ENCODE measurements around the gene TMOD2. TPM values are rescaled to one million over a fixed set of nuclear protein-coding genes. Genes with fewer than 3 reads are reported as not detected.

The TMOD2 gene
- total RNA-seq, 2 donors from 2014 or later: 2.4 to 8.9 TPM

GRCh38 chr15:51765751-51766150 lies 14.4 kb downstream of the TMOD2 start:
- intact Hi-C loops (cut with DNase I): no loop called here
- Histone ChIP-seq H3K9me3 (no peaks in the 10 kb centered on the region), H3K4me1 (replicated peaks) (no peaks in the 10 kb centered on the region), H3K27me3 (replicated peaks; ENCODE audit: insufficient read depth) (no peaks in the 10 kb centered on the region), H3K36me3 (no peaks in the 10 kb centered on the region), H3K4me3 (no peak overlapping the region), H3K27ac (no peak overlapping the region)
- DNase-seq (ENCODE audit: low spot score): no peak
- TF ChIP-seq POLR2AphosphoS5 (IDR thresholded peaks at IDR 0.05) (no peak), CTCF (IDR thresholded peaks at IDR 0.05) (no peak), POLR2A (IDR thresholded peaks at IDR 0.05) (no peak)
- 78% methylated on average over 7 of the region's 7 CpGs for WGBS

- H3K4me1 ChIP-seq (replicated peaks): no peaks in the 10 kb centered on the region
- H3K9me3 ChIP-seq: no peaks in the 10 kb centered on the region
- H3K4me3 ChIP-seq: no peak overlapping the region
- no peak overlapping the region for H3K27ac ChIP-seq
- intact Hi-C loops (cut with DNase I): no loop called here
- H3K36me3 ChIP-seq: no peaks in the 10 kb centered on the region
- TF ChIP-seq CTCF (IDR thresholded peaks at IDR 0.05) (no peak), POLR2AphosphoS5 (IDR thresholded peaks at IDR 0.05) (no peak), POLR2A (IDR thresholded peaks at IDR 0.05) (no peak)
- no peaks in the 10 kb centered on the region for H3K27me3 ChIP-seq (replicated peaks; ENCODE audit: insufficient read depth)
- DNase-seq (ENCODE audit: low spot score): no peak
- 91% methylated on average over 1 of the region's 1 CpG for WGBS
These were observed 14.9 kb downstream of the TMOD2 start for GRCh38 chr15:51766341-51766740.

GRCh38 chr15:51768018-51768417 lies 16.6 kb downstream of the TMOD2 start:
- 68% methylated on average over 9 of the region's 9 CpGs for WGBS
- intact Hi-C loops (cut with DNase I): no loop called here

GRCh38 chr15:51770902-51771301 lies 19.5 kb downstream of the TMOD2 start:
- 72% methylated on average over 3 of the region's 3 CpGs for WGBS
- Histone ChIP-seq H3K27me3 (replicated peaks; ENCODE audit: insufficient read depth) (no peaks in the 10 kb centered on the region), H3K27ac (no peak overlapping the region), H3K4me1 (replicated peaks) (no peaks in the 10 kb centered on the region), H3K4me3 (no peak overlapping the region), H3K36me3 (no peaks in the 10 kb centered on the region), H3K9me3 (no peaks in the 10 kb centered on the region)
- DNase-seq (ENCODE audit: low spot score): no peak
- intact Hi-C loops (cut with DNase I): no loop called here
- TF ChIP-seq CTCF (IDR thresholded peaks at IDR 0.05) (no peak), POLR2A (IDR thresholded peaks at IDR 0.05) (no peak), POLR2AphosphoS5 (IDR thresholded peaks at IDR 0.05) (no peak)

More at GRCh38 chr15:51768018-51768417, 16.6 kb downstream of the TMOD2 start:
- H3K4me3 ChIP-seq: no peak overlapping the region
- DNase-seq (ENCODE audit: low spot score): no peak
- H3K27ac ChIP-seq: no peak overlapping the region
- H3K36me3 ChIP-seq: no peaks in the 10 kb centered on the region
- no peaks in the 10 kb centered on the region for H3K4me1 ChIP-seq (replicated peaks)
- TF ChIP-seq POLR2AphosphoS5 (IDR thresholded peaks at IDR 0.05): no peak
- no peak for TF ChIP-seq POLR2A (IDR thresholded peaks at IDR 0.05)
- TF ChIP-seq CTCF (IDR thresholded peaks at IDR 0.05): no peak
- H3K27me3 ChIP-seq (replicated peaks; ENCODE audit: insufficient read depth): no peaks in the 10 kb centered on the region
- H3K9me3 ChIP-seq: no peaks in the 10 kb centered on the region

GRCh38 chr15:51771773-51772172 lies 20.4 kb downstream of the TMOD2 start:
- intact Hi-C loops (cut with DNase I): no loop called here
- TF ChIP-seq POLR2AphosphoS5 (IDR thresholded peaks at IDR 0.05) (no peak), POLR2A (IDR thresholded peaks at IDR 0.05) (no peak)
- Histone ChIP-seq H3K4me1 (replicated peaks) (no peaks in the 10 kb centered on the region), H3K4me3 (no peak overlapping the region), H3K27ac (no peak overlapping the region), H3K27me3 (replicated peaks; ENCODE audit: insufficient read depth) (no peaks in the 10 kb centered on the region), H3K9me3 (no peaks in the 10 kb centered on the region), H3K36me3 (no peaks in the 10 kb centered on the region)
- WGBS: 29% methylated on average over 1 of the region's 1 CpG
- no peak for DNase-seq (ENCODE audit: low spot score)
